GM19099 (cell line): Measurements from ENCODE around the gene C22orf15.
A peak's percentile ranks its signal among the peaks of the same experiment; 100 is the strongest.

Source experiments
- POLR2A ChIP-seq: IDR thresholded peaks from 3 replicates; pipeline ENCODE4 v1.6.1; 2011; ENCODE audit warnings: low read depth; ENCODE audit not compliant: insufficient read length; ENCODE audit errors: extremely low read depth

The C22orf15 gene

GRCh38 chr22:23777776-23778576 is 15.2 kb downstream of the C22orf15 start:
- no peak for TF ChIP-seq POLR2A

- no peak for TF ChIP-seq POLR2A
Measured at GRCh38 chr22:23778577-23778900, 15.7 kb downstream of the C22orf15 start.

GRCh38 chr22:23779083-23779482 is 16.3 kb downstream of the C22orf15 start:
- no peak for TF ChIP-seq POLR2A

GRCh38 chr22:23779731-23780130 is 16.9 kb downstream of the C22orf15 start:
- TF ChIP-seq POLR2A: no peak

GRCh38 chr22:23780146-23780748 is 17.5 kb downstream of the C22orf15 start:
- TF ChIP-seq POLR2A: no peak

- no peak for TF ChIP-seq POLR2A
Measured at GRCh38 chr22:23781065-23781464, 18.3 kb downstream of the C22orf15 start.

GRCh38 chr22:23781511-23782183 is 18.9 kb downstream of the C22orf15 start:
- no peak for TF ChIP-seq POLR2A

- no peak for TF ChIP-seq POLR2A
Measured at GRCh38 chr22:23782252-23782651, 19.5 kb downstream of the C22orf15 start.

GRCh38 chr22:23782703-23783102 is 19.9 kb downstream of the C22orf15 start:
- TF ChIP-seq POLR2A: no peak

- no peak for TF ChIP-seq POLR2A
Measured at GRCh38 chr22:23783265-23784150, 20.7 kb downstream of the C22orf15 start.

- no peak for TF ChIP-seq POLR2A
Measured at GRCh38 chr22:23784215-23784732, 21.5 kb downstream of the C22orf15 start.

GRCh38 chr22:23786261-23786710 is 23.5 kb downstream of the C22orf15 start:
- no peak for TF ChIP-seq POLR2A

GRCh38 chr22:23786752-23787599 is 24.2 kb downstream of the C22orf15 start, which contains the start of gene SMARCB1:
Gene SMARCB1 (plus strand): TSS chr22:23786966. CDS start chr22:23787170, 204 bp downstream.
- peak; percentile 81 for TF ChIP-seq POLR2A

GRCh38 chr22:23787600-23787896 is 24.8 kb downstream of the C22orf15 start:
- TF ChIP-seq POLR2A: no peak

- no peak for TF ChIP-seq POLR2A
Measured at GRCh38 chr22:23787910-23788309, 25.1 kb downstream of the C22orf15 start.

GRCh38 chr22:23789121-23789520 is 26.3 kb downstream of the C22orf15 start:
- no peak for TF ChIP-seq POLR2A
